B cell (primary cell): ENCODE data around the gene GALR2. TPM values are rescaled to one million over a fixed set of nuclear protein-coding genes. Genes with fewer than 3 reads are reported as not detected.

Experiments used
- ATAC-seq: fragments of 200-7000 bp; cut with Tn5 transposase; one replicate; pipeline ENCODE4 v1.10.0; 2021; ENCODE audit warnings: low read depth, mild to moderate bottlenecking, moderate number of reproducible peaks, moderate library complexity
- CTCF ChIA-PET: fragments of 350-600 bp; sonication (Branson Sonifier 250); formaldehyde crosslinking; loops from one replicate; lab custom pipeline; 2021; ENCODE audit warnings: antibody characterized with exemption, inconsistent platforms; lab: Charles Lee
- POLR2A ChIA-PET: fragments of 350-600 bp; sonication (Branson Sonifier 250); formaldehyde crosslinking; loops from one replicate; lab custom pipeline; 2021; ENCODE audit warnings: antibody characterized with exemption; lab: Charles Lee
- DNase-seq: peaks from one replicate; pipeline ENCODE4 v3.0.0; 2013
- H2AFZ ChIP-seq: 2 replicates; pipeline ENCODE4 v1.6.1; 2012; ENCODE audit warnings: mild to moderate bottlenecking, low read depth, low read length; ENCODE audit not compliant: insufficient read depth, poor library complexity, severe bottlenecking
- H3K27ac ChIP-seq, 2 donors: 1 replicate in 1 of 2; 2 replicates in 1 of 2; pipeline ENCODE4 v1.5.1; 2012 to 2013; ENCODE audit warnings: low read length in 2 of 2, mild to moderate bottlenecking in 2 of 2, moderate library complexity in 1 of 2
- H3K27me3 ChIP-seq, 4 experiments: fragments of 200-600 bp in 1 of 4; sonication (generic) in 1 of 4; replicated peaks in 1 of 4; 1 replicate in 2 of 4; 2 replicates in 2 of 4; pipeline versions ENCODE4 v1.6.1 to v1.7.0; 2013 to 2016; ENCODE audit warnings: low read length in 3 of 4, mild to moderate bottlenecking in 2 of 4, mixed read lengths in 1 of 4, moderate library complexity in 1 of 4; ENCODE audit not compliant: insufficient read depth in 4 of 4, control insufficient read depth in 3 of 4; ENCODE audit errors: control extremely low read depth in 1 of 4
- H3K36me3 ChIP-seq, 2 experiments: replicated peaks in 1 of 2; 1 replicate in 1 of 2; 2 replicates in 1 of 2; pipeline versions ENCODE4 v1.6.1 to v1.7.1; 2013; ENCODE audit warnings: low read length in 1 of 2; ENCODE audit not compliant: insufficient read depth in 2 of 2, control insufficient read depth in 1 of 2; ENCODE audit errors: control extremely low read depth in 1 of 2, extremely low read depth in 1 of 2
- H3K4me1 ChIP-seq, 2 donors: fragments of 200-600 bp in 1 of 2; sonication (generic) in 1 of 2; 1 replicate in 1 of 2; 2 replicates in 1 of 2; pipeline versions ENCODE4 v1.5.1 to v1.6.1; 2013 to 2017; ENCODE audit warnings: low read length in 2 of 2; ENCODE audit not compliant: control insufficient read depth in 2 of 2, insufficient read depth in 2 of 2
- H3K4me2 ChIP-seq: replicated peaks from 2 replicates; pipeline ENCODE3; 2012; ENCODE audit warnings: mild to moderate bottlenecking, low read depth, low read length; ENCODE audit not compliant: poor library complexity, severe bottlenecking
- H3K4me3 ChIP-seq, 5 experiments: fragments of 200-600 bp in 1 of 5; sonication (generic) in 1 of 5; 1 replicate in 3 of 5; 2 replicates in 2 of 5; pipeline versions ENCODE4 v1.5.1 to v1.7.0; 2011 to 2016; ENCODE audit warnings: low read length in 4 of 5, mild to moderate bottlenecking in 4 of 5, low read depth in 2 of 5, control low read depth in 1 of 5, moderate library complexity in 1 of 5; ENCODE audit not compliant: insufficient read depth in 1 of 5; ENCODE audit errors: control extremely low read depth in 1 of 5, extremely low read depth in 1 of 5
- H3K79me2 ChIP-seq: fragments of 200-600 bp; sonication (generic); one replicate; pipeline ENCODE4 v1.6.0; 2016; ENCODE audit warnings: low read length; ENCODE audit not compliant: control insufficient read depth, insufficient read depth
- H3K9ac ChIP-seq: fragments of 200-600 bp; sonication (generic); 2 replicates; pipeline ENCODE4 v1.6.1; 2017; ENCODE audit warnings: mild to moderate bottlenecking, low read length, moderate library complexity
- H3K9me3 ChIP-seq, 3 donors: one replicate each; pipeline versions ENCODE4 v1.6.1 to v1.7.1; 2013; ENCODE audit warnings: low read length in 2 of 3; ENCODE audit not compliant: control insufficient read depth in 2 of 3, insufficient read depth in 1 of 3; ENCODE audit errors: control extremely low read depth in 1 of 3
- H4K20me1 ChIP-seq: 2 replicates; pipeline ENCODE4 v1.6.0; 2012; ENCODE audit warnings: mild to moderate bottlenecking, low read length; ENCODE audit not compliant: insufficient read depth, control insufficient read depth, poor library complexity, severe bottlenecking
- H3K27ac Mint-ChIP-seq: one replicate; pipeline ENCODE4 v1.8.0; 2021; ENCODE audit warnings: mixed read lengths
- H3K27me3 Mint-ChIP-seq: one replicate; pipeline ENCODE4 v1.8.0; 2021; ENCODE audit warnings: mixed read lengths
- H3K4me1 Mint-ChIP-seq: one replicate; pipeline ENCODE4 v1.8.0; 2021; ENCODE audit warnings: mixed read lengths
- H3K4me3 Mint-ChIP-seq: one replicate; pipeline ENCODE4 v1.8.0; 2021; ENCODE audit warnings: mixed read lengths
- H3K9me3 Mint-ChIP-seq: one replicate; pipeline ENCODE4 v1.8.0; 2022; ENCODE audit warnings: mixed read lengths; ENCODE audit not compliant: insufficient read depth
- CTCF ChIP-seq: fragments of 200-600 bp; IDR thresholded peaks from one replicate; pipeline ENCODE4 v1.8.0; 2022; ENCODE audit warnings: antibody characterized with exemption, mild to moderate bottlenecking
- EZH2 ChIP-seq: IDR thresholded peaks from 2 replicates; pipeline ENCODE4 v1.6.1; 2012; ENCODE audit warnings: borderline replicate concordance, low read depth, mild to moderate bottlenecking, moderate library complexity, low read length; ENCODE audit not compliant: insufficient read depth, poor library complexity, severe bottlenecking
- WGBS: methylation state at CpG from one replicate; pipeline ENCODE4 v1.1.5; 2013; ENCODE audit warnings: missing lambda C conversion rate; ENCODE audit not compliant: insufficient coverage; 5-methylcytosine and 5-hydroxymethylcytosine counted together
- intact Hi-C: fragments of 100-400 bp; cut with micrococcal nuclease; formaldehyde crosslinking; loops from one replicate; pipeline ENCODE4 v1.10.0; 2022
- polyA plus RNA-seq: library from polyadenylated mRNA; depleted of rRNA; stranded (reverse); fragments of >200 nt; gene quantifications from 2 replicates; pipeline ENCODE4 v1.2.3, GENCODE V29; 2012
- total RNA-seq, 2 donors: library from RNA; stranded (reverse); fragments of 120-200 nt in 1 of 2; gene quantifications; 1 replicate in 1 of 2; 2 replicates in 1 of 2; pipeline versions ENCODE4 v1.2.3 to v1.2.4, GENCODE V29; 2013 to 2022

GALR2 gene
- total and polyA plus RNA-seq, 2 donors (not counting 1 experiment from before 2014, with no cell fraction given) = 0.42 to 1.2 TPM

DNA sequence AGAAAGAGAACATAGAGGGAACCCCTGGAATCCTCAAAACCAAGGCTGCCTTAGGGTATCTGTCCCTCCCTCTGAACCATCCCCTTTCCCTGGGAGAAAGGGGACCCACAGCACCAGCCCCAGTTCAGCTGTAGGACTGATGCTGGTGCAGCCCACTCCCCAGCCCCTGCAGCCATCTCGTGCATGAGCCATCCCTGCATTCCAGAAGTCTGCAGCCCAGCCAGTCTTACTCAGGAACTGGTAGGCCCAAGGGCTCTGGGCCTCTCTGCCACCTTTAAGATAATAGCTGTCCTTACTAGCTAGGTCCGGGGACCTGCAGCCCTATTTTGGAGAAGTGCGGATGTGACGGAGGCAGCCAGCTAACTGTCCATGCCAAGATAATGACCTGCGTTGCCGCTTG lies 41.4 kb upstream of the GALR2 start:
- Mint-ChIP-seq H3K27ac (no peak overlapping the region), H3K4me3 (no peak overlapping the region), H3K4me1 (peaks cover 8% of the 10 kb centered on the region), H3K9me3 (no peaks in the 10 kb centered on the region), H3K27me3 (no peaks in the 10 kb centered on the region)
- intact Hi-C loops = no loop called here
- no peak for TF ChIP-seq CTCF
- TF ChIP-seq EZH2 = no peak
- ChIA-PET CTCF (no interaction called here), POLR2A (no interaction called here)
- Histone ChIP-seq H3K9me3 (no peaks in the 10 kb centered on the region), H3K4me1 (peaks cover 8 to 9% of the 10 kb centered on the region in 2 donors), H3K4me2 (no peak overlapping the region), H4K20me1 (no peaks in the 10 kb centered on the region), H2AFZ (no peak overlapping the region), H3K27ac (no peak overlapping the region), H3K79me2 (no peaks in the 10 kb centered on the region), H3K9ac (no peak overlapping the region), H3K27me3 (peaks cover 0 to 2% (median 0%) of the 10 kb centered on the region in 4 experiments), H3K4me3 (no peak overlapping the region), H3K36me3 (peaks cover 0 to 4% of the 10 kb centered on the region in 2 experiments)
- no peak for DNase-seq
- no peak for ATAC-seq
- 98% methylated on average over 6 of the region's 6 CpGs for WGBS

DNA sequence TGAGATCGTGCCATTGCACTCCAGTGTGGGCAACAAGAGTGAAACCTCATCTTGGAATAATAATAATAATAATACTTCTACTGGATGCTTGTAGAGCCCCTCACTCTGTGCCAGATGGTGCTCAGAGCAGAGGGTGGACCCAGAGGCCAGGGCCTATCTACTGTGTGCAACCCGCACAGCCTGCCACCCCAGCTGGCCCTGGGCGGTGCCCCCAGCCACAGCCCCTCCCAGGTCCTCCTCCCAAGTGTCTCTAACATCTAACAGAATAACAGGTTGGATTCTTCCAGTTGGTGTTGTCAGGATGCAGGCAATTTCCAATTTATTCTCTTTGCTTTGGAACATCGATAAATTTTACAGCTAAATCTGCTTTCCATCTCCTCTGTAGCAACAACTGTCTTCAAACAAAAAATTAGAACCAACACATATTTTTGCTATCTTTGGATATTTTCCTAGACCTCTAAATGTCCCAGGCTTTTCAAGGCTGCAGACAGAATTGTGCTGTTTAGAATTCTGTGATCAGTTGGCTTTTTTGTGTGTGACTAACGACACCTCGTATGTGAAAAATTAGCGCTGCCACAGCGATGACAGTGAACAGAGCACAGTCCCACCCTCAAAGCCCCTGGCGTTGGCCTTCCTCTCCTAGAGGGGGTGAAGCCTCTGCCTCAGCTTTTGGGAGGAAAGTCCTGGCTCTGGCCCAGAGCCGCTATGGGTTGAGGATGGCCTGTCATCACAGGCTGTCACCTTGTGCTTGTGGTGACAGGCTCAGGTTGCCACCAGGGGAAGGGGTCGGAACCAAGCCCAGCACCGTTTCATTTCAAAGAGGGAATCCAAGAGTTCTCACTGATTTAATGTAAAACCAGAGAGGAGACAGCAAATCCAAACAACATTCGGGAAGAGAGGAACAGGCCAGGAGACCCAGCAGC lies 39.9 kb upstream of the GALR2 start:
- Mint-ChIP-seq H3K4me3 (no peak overlapping the region), H3K27me3 (no peaks in the 10 kb centered on the region), H3K4me1 (peaks cover 3% of the 10 kb centered on the region), H3K9me3 (no peaks in the 10 kb centered on the region), H3K27ac (no peak overlapping the region)
- Histone ChIP-seq H3K27ac (no peak overlapping the region), H3K79me2 (no peaks in the 10 kb centered on the region), H3K4me2 (no peak overlapping the region), H3K9me3 (no peaks in the 10 kb centered on the region), H4K20me1 (no peaks in the 10 kb centered on the region), H3K36me3 (peaks cover 8 to 18% of the 10 kb centered on the region in 2 experiments), H3K4me3 (no peak overlapping the region), H2AFZ (no peak overlapping the region), H3K27me3 (no peaks in the 10 kb centered on the region), H3K4me1 (peaks cover 3% of the 10 kb centered on the region in 2 donors), H3K9ac (no peak overlapping the region)
- ChIA-PET POLR2A (no interaction called here), CTCF (interaction anchor here (1.0 kb wide), 1 partner anchor 21 kb away, joined by 3 read pairs; no protein-coding TSS in a partner anchor)
- DNase-seq (no peak), ATAC-seq (no peak)
- TF ChIP-seq CTCF = no peak
- no peak for TF ChIP-seq EZH2
- WGBS = 97% methylated on average over 12 of the region's 13 CpGs
- intact Hi-C loops = no loop called here
